Coronary artery (tissue), 2 donors: Measurements from ENCODE around the gene RAPGEF1.

Experiments
- DNase-seq: peaks from one replicate; pipeline ENCODE4 v3.0.0-alpha.2; 2017; ENCODE audit warnings: low spot score
- H3K27ac ChIP-seq, 2 donors: fragments of 200-600 bp; sonication (generic); one replicate each; pipeline ENCODE4 v1.5.1; 2016 to 2019
- H3K4me3 ChIP-seq: fragments of 200-600 bp; sonication (generic); 2 replicates; pipeline ENCODE4 v1.5.1; 2016; ENCODE audit warnings: mild to moderate bottlenecking, moderate library complexity
- TF ChIP-seq, protein P1 (sequence below): fragments of 200-600 bp; sonication (generic); IDR thresholded peaks from one replicate; pipeline ENCODE4 v1.5.1; 2019; ENCODE audit warnings: antibody characterized with exemption

Gene RAPGEF1

DNA sequence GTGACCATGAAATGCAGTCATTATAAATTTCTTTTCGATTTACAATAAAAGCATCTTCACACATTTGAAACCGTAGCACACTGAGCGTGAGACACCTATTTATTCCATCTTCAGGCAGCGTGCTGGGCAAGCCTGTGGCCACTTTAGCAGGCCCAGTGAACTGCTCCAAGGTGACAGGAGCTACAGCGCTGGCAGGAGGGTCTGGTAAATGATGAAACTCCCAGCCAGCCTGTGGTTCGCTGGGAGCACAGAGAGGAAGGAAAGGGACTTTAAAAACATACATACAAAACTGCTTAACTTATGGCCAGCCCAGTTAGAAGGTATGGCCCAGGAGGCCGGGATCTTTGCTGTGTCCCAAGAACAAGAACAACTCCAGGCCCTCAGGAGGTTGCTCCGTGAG is 5.1 kb downstream of the RAPGEF1 start:
- Histone ChIP-seq H3K4me3 (no peak overlapping the region), H3K27ac (peak overlapping the region; percentile 2 to 88)
- TF ChIP-seq, protein P1, sequence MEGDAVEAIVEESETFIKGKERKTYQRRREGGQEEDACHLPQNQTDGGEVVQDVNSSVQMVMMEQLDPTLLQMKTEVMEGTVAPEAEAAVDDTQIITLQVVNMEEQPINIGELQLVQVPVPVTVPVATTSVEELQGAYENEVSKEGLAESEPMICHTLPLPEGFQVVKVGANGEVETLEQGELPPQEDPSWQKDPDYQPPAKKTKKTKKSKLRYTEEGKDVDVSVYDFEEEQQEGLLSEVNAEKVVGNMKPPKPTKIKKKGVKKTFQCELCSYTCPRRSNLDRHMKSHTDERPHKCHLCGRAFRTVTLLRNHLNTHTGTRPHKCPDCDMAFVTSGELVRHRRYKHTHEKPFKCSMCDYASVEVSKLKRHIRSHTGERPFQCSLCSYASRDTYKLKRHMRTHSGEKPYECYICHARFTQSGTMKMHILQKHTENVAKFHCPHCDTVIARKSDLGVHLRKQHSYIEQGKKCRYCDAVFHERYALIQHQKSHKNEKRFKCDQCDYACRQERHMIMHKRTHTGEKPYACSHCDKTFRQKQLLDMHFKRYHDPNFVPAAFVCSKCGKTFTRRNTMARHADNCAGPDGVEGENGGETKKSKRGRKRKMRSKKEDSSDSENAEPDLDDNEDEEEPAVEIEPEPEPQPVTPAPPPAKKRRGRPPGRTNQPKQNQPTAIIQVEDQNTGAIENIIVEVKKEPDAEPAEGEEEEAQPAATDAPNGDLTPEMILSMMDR = no peak
- no peak for DNase-seq

DNA sequence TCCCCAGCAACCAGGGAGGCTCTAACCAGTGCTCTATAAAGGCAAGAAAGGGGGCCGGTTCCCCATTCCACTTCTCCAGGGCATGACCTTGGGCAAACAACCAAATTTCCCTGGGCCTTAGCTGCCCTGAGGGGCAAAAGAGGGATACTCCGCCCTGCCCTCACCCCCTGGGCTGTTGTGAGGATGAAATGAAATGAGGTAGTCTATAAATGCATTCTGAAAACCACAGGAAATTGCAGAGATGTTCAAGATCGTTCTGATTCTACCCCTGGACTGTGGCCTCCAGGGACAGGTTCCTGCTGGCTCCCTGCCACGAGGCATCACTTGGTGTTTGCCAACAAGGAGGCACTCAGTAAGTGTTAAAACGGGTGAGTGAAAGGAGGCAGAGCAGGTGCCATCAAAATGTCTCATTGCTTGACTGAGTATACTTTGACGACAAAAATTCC is 5.7 kb downstream of the RAPGEF1 start:
- DNase-seq = no peak
- no peak overlapping the region for H3K4me3 ChIP-seq
- H3K27ac ChIP-seq = peak overlapping the region; percentile 62 to 88
- TF ChIP-seq, protein P1 = no peak

DNA sequence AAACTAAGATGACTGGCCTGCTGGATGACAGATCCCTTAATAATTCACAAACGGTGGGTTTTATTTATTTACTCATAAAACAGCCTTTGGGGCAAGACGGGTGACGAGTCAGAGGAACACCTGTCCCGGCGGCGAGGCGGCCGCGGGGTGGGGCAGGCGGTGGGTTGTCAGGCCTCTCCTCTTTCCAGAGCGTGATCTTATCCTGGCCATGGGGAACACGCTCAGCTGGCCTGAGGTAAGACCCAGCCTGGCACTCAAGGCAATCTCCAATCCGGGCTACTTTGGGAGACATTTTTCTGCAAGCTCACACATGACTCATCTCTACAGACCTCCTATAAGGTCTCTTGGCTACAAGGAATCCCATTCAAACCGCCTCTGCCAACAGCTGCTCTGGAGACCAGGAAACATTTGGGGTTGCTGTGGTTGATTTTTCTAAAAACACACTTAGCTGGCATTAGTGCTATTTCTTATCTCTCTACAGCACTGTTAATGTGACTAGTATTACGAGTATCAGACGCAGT is 6.3 kb downstream of the RAPGEF1 start:
- TF ChIP-seq, protein P1 = no peak
- H3K4me3 ChIP-seq = peak overlapping the region; percentile 35
- DNase-seq = no peak
- peak overlapping the region; percentile 62 to 88 for H3K27ac ChIP-seq

DNA sequence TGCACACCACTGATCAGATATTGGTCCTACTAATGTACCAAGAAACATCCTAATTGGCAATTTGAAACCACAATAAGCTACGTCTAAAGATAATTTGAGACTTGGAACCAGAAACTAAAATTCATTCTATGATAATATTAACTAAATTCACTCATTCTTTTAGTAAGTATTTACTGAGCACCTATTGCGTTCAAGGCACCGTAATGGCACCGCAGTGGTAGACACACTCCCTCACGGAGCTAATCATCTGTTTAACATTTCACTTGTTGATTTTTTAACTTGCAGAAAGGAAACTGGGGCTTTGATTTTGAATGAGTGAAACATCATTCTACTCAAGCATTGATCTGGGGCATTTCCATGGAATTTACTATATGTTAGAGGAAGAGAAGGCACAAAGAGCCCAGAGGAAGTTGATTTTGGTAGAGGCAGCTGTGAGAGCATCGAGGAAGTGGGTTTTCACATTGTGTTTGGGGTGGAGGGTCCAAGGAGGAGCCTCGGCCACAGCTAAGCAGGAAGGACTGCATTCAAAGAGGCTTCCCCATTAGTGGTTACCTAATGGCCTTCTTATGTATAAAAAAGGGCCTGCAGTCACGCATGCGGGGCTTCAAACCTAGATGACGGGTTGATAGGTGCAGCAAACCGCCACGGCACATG is 7.1 kb downstream of the RAPGEF1 start:
- no peak for DNase-seq
- TF ChIP-seq, protein P1 = no peak
- H3K4me3 ChIP-seq = no peak overlapping the region
- peak overlapping the region; percentile 62 to 88 for H3K27ac ChIP-seq

DNA sequence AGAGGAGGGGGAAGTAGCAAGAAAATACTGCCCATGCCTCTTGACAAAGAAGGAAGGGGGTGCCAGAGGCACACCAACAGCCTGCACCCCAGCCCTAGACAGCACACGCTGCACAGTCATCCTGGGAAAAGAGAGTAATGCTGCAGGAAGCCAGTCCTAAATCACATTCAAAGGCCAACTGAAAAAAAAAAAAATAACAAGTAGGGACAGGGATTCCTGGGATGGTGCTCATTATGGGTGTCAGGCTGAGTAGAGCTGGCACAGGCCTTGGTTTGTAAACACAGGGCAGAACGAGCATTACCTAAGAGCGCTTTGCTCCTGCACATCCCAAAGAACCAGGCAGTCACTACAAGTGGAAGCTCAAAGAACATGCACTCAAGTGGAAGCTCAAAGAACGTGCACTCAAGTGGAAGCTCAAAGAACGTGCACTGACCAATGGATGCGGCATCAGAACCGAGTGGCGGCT is 7.8 kb downstream of the RAPGEF1 start:
- Histone ChIP-seq H3K4me3 (no peak overlapping the region), H3K27ac (peak overlapping the region; percentile 2 to 88)
- TF ChIP-seq, protein P1 = no peak
- DNase-seq = no peak

DNA sequence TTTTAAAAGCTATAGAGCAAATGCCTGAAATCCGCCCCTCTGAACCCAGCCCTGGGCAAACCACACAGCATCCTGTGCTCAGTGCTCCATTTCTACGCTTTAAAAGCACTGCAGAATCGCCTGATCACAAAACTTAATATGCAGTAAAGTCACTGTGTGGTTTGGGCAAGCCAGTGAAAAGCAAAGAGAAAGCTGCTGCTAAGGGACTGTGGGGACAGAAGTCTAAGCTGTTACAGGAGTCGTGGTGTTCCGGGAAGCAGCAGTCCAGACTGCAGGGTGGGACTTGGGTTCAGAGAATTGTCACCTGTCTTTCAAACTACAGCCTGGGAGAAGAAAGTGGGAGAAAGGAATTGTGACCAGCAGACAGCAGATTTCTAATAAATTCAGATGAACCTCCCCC is 8.2 kb downstream of the RAPGEF1 start:
- no peak overlapping the region for H3K4me3 ChIP-seq
- DNase-seq = no peak
- TF ChIP-seq, protein P1 = no peak
- H3K27ac ChIP-seq = peak overlapping the region; percentile 2 to 15

DNA sequence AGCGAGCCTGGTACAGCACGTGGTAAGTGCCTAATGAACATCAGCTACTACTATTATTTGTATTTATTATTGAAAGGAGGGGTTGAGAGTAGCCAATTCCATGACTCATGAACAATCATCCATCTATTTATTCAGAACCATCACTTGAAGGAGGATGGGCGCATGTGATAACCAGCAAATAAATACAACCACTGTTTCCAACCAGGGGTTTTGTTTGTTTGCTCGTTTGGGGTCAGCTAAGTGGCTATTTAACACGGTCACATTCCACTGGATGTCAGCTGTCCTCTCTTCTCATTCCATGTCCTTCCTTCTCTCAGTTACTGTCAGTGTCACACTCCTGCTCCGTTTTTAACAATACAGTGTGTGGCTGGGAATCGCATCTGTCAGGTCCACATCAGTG is 8.6 kb downstream of the RAPGEF1 start:
- H3K27ac ChIP-seq = peak overlapping the region in 1 of 2 donors; percentile 15
- TF ChIP-seq, protein P1 = no peak
- no peak overlapping the region for H3K4me3 ChIP-seq
- DNase-seq = no peak
